ENCODE data around the gene CEP170.

CEP170 gene

GRCh38 chr1:243267914-243268653, 13.0 kb upstream of the CEP170 start:
- DNase-seq = no peak

GRCh38 chr1:243267471-243267880, 12.4 kb upstream of the CEP170 start:
- no peak for DNase-seq

GRCh38 chr1:243266231-243266630, 11.2 kb upstream of the CEP170 start:
- DNase-seq = no peak

GRCh38 chr1:243264717-243265116, 9.6 kb upstream of the CEP170 start:
- no peak for DNase-seq

- DNase-seq = no peak
Observed at GRCh38 chr1:243261390-243261789, 6.3 kb upstream of the CEP170 start.

GRCh38 chr1:243260221-243260880, 5.3 kb upstream of the CEP170 start:
- DNase-seq = no peak

GRCh38 chr1:243258731-243259130, 3.6 kb upstream of the CEP170 start:
- DNase-seq = no peak

GRCh38 chr1:243257189-243257588, 2.1 kb upstream of the CEP170 start:
- DNase-seq = no peak

GRCh38 chr1:243256590-243256989, 1.5 kb upstream of the CEP170 start:
- no peak for DNase-seq

GRCh38 chr1:243255791-243256512, 871 bp upstream of the CEP170 start, which contains the start of gene SDCCAG8:
SDCCAG8 (plus strand) TSS chr1:243256041; CDS start chr1:243256174, 133 bp downstream.
- DNase-seq = peak; percentile 94

- peak; percentile 62 for DNase-seq
Observed at GRCh38 chr1:243254233-243254926, 701 bp downstream of the CEP170 start.

GRCh38 chr1:243253926-243254232, 1.2 kb downstream of the CEP170 start:
- no peak for DNase-seq

- peak; percentile 6 for DNase-seq
Observed at GRCh38 chr1:243253211-243253925, 1.7 kb downstream of the CEP170 start.

GRCh38 chr1:243251539-243251938, 3.5 kb downstream of the CEP170 start:
- no peak for DNase-seq

- no peak for DNase-seq
Observed at GRCh38 chr1:243250102-243250501, 5.0 kb downstream of the CEP170 start.

GRCh38 chr1:243249214-243249613, 5.9 kb downstream of the CEP170 start:
- no peak for DNase-seq

- no peak for DNase-seq
Observed at GRCh38 chr1:243247901-243248300, 7.2 kb downstream of the CEP170 start.

- DNase-seq = no peak
Observed at GRCh38 chr1:243246916-243247315, 8.2 kb downstream of the CEP170 start.

GRCh38 chr1:243244432-243244841, 10.6 kb downstream of the CEP170 start:
- DNase-seq = no peak

GRCh38 chr1:243236604-243237252, 18.4 kb downstream of the CEP170 start:
- no peak for DNase-seq

- DNase-seq = no peak
Observed at GRCh38 chr1:243234978-243235647, 20.0 kb downstream of the CEP170 start.

All from CD4-positive, alpha-beta T cell treated with Interleukin-17A for 4 hours (primary cell).